GM12891 (cell line): ENCODE data around the gene ZNF747.

ENCODE experiments used
- PAX5 ChIP-seq: IDR thresholded peaks from 2 replicates; pipeline ENCODE4 v1.6.1; 2011; ENCODE audit warnings: low read length, moderate library complexity, mild to moderate bottlenecking; ENCODE audit not compliant: insufficient read depth, severe bottlenecking
- POLR2A ChIP-seq: IDR thresholded peaks from 2 replicates; pipeline ENCODE4 v1.6.1; 2011; ENCODE audit warnings: low read depth, low read length, control low read depth
- POLR2AphosphoS5 ChIP-seq: IDR thresholded peaks from 2 replicates; pipeline ENCODE4 v1.6.1; 2011; ENCODE audit warnings: low read depth, low read length, control low read depth
- POU2F2 ChIP-seq: IDR thresholded peaks from 2 replicates; pipeline ENCODE4 v1.6.1; 2011; ENCODE audit warnings: low read depth, mild to moderate bottlenecking, control low read depth, low read length, moderate library complexity
- SPI1 ChIP-seq: IDR thresholded peaks from 2 replicates; pipeline ENCODE4 v1.6.1; 2011; ENCODE audit warnings: low read depth, low read length, control low read depth
- TAF1 ChIP-seq: IDR thresholded peaks from 2 replicates; pipeline ENCODE4 v1.6.1; 2011; ENCODE audit warnings: low read depth, low read length, control low read depth

DNA sequence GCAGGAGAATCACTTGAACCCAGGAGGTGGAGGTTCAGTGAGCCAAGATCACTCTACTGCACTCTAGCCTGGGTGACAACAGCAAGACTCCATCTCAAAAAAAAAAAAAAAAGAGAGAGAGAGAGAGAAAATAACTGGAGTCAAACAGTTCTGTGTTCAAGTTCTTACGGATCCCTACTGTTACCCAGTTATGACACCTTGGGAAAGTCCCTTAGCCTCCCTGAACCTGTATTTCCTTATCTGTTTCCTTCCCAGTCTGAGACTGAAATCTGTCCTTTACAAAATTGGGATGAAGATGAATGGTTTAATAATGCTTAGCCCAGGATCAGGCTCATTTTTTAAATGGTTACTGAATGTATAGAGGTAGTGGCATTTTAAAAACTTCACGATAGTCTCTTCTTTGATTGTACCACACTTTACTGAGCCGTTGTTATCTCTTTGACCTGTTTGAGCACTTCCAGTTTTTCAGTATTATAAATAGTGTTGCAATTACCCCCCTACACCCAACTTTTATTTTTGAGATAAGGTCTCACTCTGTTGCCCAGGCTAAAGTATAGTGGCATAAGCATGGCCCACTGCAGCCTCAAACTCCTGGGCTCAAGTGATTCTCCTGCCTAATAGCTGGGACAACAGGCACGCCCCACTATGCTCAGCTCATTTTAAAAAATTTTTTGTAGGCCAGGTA is 25.4 kb downstream of the ZNF747 start:
- TF ChIP-seq TAF1 = no peak
- no peak for TF ChIP-seq POLR2A
- no peak for TF ChIP-seq POLR2AphosphoS5
- TF ChIP-seq SPI1 = no peak
- no peak for TF ChIP-seq POU2F2
- TF ChIP-seq PAX5 = no peak
